OCI-LY7 (cell line): ENCODE measurements around the gene CTNNA3.

Experiments used
- EZH2phosphoT487 ChIP-seq: fragments of 200-600 bp; sonication (generic); IDR thresholded peaks from 2 replicates; pipeline ENCODE4 v1.6.1; 2018; ENCODE audit warnings: low read depth, borderline replicate concordance, mild to moderate bottlenecking, mixed run types, antibody characterized with exemption, low read length, moderate library complexity, mixed read lengths
- TF ChIP-seq, protein P1 (sequence below): fragments of 200-600 bp; sonication (generic); conservative IDR thresholded peaks from 2 replicates; pipeline ENCODE4 v1.5.1; 2014; ENCODE audit warnings: mild to moderate bottlenecking, antibody characterized with exemption, low read length, moderate library complexity, mixed read lengths

DNA sequence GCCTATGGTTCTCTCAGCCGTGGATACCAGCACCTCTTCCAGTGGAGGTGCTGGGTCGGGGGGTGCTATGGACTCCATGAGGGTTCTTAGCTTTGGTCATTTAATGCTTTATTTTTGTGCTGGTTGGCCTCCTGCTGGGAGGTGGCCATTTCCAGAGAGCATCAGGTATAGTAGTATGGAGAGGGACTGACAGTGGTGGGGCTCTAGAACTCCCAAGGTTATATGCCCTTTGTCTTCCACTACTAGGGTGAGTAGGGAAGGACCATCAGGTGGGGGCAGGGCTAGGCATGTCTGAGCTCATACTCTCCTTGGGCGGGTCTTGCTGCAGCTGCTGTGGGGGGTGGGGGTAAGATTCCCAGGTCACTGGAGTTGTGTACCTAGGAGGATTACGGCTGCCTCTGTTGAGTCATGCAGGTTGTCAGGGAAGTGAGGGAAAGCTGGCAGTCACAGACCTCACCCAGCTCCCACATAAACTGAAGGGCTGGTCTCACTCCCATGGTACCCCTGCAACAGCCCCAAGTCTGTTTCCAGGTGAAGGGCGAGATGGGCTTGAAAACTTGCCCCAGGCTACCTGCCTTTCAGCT, 1533.3 kb downstream of the CTNNA3 start:
- TF ChIP-seq, protein P1, sequence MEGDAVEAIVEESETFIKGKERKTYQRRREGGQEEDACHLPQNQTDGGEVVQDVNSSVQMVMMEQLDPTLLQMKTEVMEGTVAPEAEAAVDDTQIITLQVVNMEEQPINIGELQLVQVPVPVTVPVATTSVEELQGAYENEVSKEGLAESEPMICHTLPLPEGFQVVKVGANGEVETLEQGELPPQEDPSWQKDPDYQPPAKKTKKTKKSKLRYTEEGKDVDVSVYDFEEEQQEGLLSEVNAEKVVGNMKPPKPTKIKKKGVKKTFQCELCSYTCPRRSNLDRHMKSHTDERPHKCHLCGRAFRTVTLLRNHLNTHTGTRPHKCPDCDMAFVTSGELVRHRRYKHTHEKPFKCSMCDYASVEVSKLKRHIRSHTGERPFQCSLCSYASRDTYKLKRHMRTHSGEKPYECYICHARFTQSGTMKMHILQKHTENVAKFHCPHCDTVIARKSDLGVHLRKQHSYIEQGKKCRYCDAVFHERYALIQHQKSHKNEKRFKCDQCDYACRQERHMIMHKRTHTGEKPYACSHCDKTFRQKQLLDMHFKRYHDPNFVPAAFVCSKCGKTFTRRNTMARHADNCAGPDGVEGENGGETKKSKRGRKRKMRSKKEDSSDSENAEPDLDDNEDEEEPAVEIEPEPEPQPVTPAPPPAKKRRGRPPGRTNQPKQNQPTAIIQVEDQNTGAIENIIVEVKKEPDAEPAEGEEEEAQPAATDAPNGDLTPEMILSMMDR, result no peak
- TF ChIP-seq EZH2phosphoT487, result no peak
